ENCODE measurements around the gene ICAM2.

DNA sequence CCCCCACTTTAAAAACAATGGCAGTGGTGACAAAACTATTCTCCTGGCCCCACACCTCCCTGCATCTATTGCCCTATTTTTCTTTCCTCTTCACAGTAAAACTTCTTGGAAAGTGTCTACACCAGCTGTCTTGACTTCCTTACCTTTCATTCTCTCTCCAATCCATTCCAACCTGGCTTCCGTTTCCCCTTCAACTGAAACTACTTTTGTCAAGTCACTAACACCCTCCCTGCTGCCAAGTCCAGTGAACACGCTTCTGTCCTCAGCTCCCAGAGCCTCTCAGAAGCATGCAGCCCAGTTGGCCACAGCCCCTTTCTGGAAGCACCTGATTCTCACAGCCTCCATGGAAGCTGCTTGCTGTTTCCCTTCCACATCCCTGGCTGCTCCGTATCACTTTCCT, 43.7 kb downstream of the ICAM2 start:
- TF ChIP-seq EP300 (IDR thresholded peaks at IDR 0.05): no peak
- TF ChIP-seq, protein P1, sequence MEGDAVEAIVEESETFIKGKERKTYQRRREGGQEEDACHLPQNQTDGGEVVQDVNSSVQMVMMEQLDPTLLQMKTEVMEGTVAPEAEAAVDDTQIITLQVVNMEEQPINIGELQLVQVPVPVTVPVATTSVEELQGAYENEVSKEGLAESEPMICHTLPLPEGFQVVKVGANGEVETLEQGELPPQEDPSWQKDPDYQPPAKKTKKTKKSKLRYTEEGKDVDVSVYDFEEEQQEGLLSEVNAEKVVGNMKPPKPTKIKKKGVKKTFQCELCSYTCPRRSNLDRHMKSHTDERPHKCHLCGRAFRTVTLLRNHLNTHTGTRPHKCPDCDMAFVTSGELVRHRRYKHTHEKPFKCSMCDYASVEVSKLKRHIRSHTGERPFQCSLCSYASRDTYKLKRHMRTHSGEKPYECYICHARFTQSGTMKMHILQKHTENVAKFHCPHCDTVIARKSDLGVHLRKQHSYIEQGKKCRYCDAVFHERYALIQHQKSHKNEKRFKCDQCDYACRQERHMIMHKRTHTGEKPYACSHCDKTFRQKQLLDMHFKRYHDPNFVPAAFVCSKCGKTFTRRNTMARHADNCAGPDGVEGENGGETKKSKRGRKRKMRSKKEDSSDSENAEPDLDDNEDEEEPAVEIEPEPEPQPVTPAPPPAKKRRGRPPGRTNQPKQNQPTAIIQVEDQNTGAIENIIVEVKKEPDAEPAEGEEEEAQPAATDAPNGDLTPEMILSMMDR (IDR thresholded peaks at IDR 0.05): no peak

Data from esophagus muscularis mucosa (tissue), 3 donors.